Natural killer cell treated with Interleukin-12 subunit alpha and Interleukin-12 subunit beta and Interleukin-15 and Interleukin-18, amount 100 ng/mL, for 72 hours (primary cell): ENCODE measurements around the gene PCDHB2. TPM values are rescaled to one million over a fixed set of nuclear protein-coding genes. Genes with fewer than 3 reads are reported as not detected.
"Not testable (repeated sequence)": the region's sequence is repeated elsewhere in the genome, so short reads cannot be mapped to it uniquely, and the experiment has no call there.

Experiments
- ATAC-seq, 2 donors: fragments of 150-1000 bp; cut with Tn5 transposase in 1 of 2; sonication (Bioruptor Pico), chemical (Tn5 transposase) in 1 of 2; 2 replicates each; pipeline ENCODE4 v1.10.0; 2021
- DNase-seq: peaks from one replicate; pipeline ENCODE4 v3.0.0; 2022; ENCODE audit warnings: low spot score
- H3K27ac Mint-ChIP-seq, 2 donors: 1 replicate in 1 of 2; 2 replicates in 1 of 2; pipeline ENCODE4 v1.8.0; 2022; ENCODE audit warnings: mixed read lengths in 2 of 2, mild to moderate bottlenecking in 1 of 2, moderate library complexity in 1 of 2
- H3K27me3 Mint-ChIP-seq, 2 donors: 1 replicate in 1 of 2; 2 replicates in 1 of 2; pipeline ENCODE4 v1.8.0; 2022; ENCODE audit warnings: mixed read lengths in 2 of 2
- H3K36me3 Mint-ChIP-seq: one replicate; pipeline ENCODE4 v1.8.0; 2022; ENCODE audit warnings: mixed read lengths
- H3K4me1 Mint-ChIP-seq, 2 donors: 1 replicate in 1 of 2; 2 replicates in 1 of 2; pipeline ENCODE4 v1.8.0; 2022; ENCODE audit warnings: low read depth in 2 of 2, mixed read lengths in 2 of 2, mild to moderate bottlenecking in 1 of 2
- H3K4me3 Mint-ChIP-seq: one replicate; pipeline ENCODE4 v1.8.0; 2022; ENCODE audit warnings: mixed read lengths
- H3K9me3 Mint-ChIP-seq: 2 replicates; pipeline ENCODE4 v1.8.0; 2022; ENCODE audit warnings: mixed read lengths
- total RNA-seq, 2 donors: library from RNA; stranded (reverse); gene quantifications; one replicate each; pipeline ENCODE4 v1.2.3, GENCODE V29; 2022

The PCDHB2 gene
- total RNA-seq, 2 donors from 2014 or later, result not detected

DNA sequence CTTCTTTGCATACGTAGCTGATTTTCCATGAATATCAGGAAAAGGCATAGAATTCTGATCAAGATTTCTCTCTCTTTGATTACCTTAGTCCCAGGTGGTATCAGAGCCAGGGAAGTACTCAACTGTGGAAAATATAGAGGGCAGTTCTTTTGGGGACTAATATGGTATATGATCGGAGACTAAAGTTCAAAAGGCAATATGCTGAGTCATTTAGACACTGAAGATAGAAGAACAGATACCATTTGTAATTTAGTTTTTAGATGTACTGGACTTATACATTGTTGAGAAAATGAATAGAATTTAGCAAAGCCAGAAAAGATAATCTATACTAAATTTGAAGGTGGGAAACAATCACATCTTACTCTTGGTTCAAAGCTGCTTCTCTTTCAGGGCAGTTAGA, 10.9 kb downstream of the PCDHB2 start:
- ATAC-seq (no peak), DNase-seq (no peak)
- no peak overlapping the region for H3K27ac Mint-ChIP-seq

GRCh38 chr5:141119250-141119649, 24.8 kb downstream of the PCDHB2 start:
- Mint-ChIP-seq H3K27ac (no peak overlapping the region), H3K4me1 (no peaks in the 10 kb centered on the region), H3K4me3 (no peak overlapping the region)

More for the DNA sequence above, 10.9 kb downstream of the PCDHB2 start:
- H3K36me3 Mint-ChIP-seq, result peaks cover 2% of the 10 kb centered on the region
- H3K4me3 Mint-ChIP-seq, result no peak overlapping the region
- no peaks in the 10 kb centered on the region for H3K9me3 Mint-ChIP-seq
- no peaks in the 10 kb centered on the region for H3K4me1 Mint-ChIP-seq
- H3K27me3 Mint-ChIP-seq, result peaks cover 0 to 1% of the 10 kb centered on the region in 2 donors

DNA sequence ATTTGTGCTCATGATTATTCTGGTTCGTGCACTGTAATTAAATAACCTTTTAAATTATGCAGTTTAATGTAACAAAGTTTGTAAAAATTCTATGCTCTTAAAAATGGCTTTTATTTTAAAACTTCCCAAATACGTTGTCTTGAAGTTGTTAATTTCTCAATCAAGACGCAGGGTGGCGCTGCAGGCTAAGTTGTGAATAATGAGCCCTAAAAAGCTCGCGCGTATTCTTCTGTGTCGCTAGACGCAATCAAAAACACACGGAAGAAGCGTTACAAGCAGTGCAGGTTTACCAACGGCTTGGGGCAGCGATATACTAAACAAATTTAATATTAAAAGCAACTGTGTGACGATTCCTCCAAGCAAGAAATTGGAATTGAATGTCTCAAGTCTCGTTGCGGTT, 27.1 kb downstream of the PCDHB2 start, which contains the start of gene PCDHB4:
Gene PCDHB4 (plus strand): TSS at position 256 of the 400 bp plus-strand sequence. CDS start 181 bp downstream, outside the sequence.
- Mint-ChIP-seq H3K27me3 (no peaks in the 10 kb centered on the region), H3K4me1 (no peaks in the 10 kb centered on the region), H3K36me3 (peaks cover 6% of the 10 kb centered on the region), H3K27ac (no peak within 1 kb of the TSS), H3K4me3 (no peak within 1 kb of the TSS), H3K9me3 (no peaks in the 10 kb centered on the region)
- DNase-seq (no peak), ATAC-seq (no peak)

More at GRCh38 chr5:141119250-141119649, 24.8 kb downstream of the PCDHB2 start:
- no peak for DNase-seq
- H3K9me3 Mint-ChIP-seq, result peaks cover 5% of the 10 kb centered on the region
- no peak for ATAC-seq
- peaks cover 15% of the 10 kb centered on the region for H3K36me3 Mint-ChIP-seq
- H3K27me3 Mint-ChIP-seq, result no peaks in the 10 kb centered on the region

DNA sequence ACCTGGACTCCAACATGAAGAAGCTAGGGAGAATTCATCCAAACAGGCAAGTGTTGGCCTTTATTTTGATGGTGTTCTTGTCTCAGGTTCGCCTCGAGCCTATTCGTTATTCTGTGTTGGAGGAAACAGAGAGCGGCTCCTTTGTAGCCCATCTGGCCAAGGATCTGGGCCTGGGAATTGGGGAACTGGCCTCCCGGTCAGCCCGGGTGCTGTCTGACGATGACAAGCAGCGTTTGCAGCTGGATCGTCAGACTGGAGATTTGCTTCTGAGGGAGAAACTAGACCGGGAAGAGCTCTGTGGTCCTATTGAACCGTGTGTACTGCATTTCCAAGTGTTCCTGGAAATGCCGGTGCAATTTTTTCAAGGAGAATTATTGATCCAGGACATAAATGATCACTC, 27.6 kb downstream of the PCDHB2 start:
- DNase-seq, result no peak
- ATAC-seq, result no peak
- no peak overlapping the region for H3K27ac Mint-ChIP-seq
- H3K36me3 Mint-ChIP-seq, result peaks cover 6% of the 10 kb centered on the region
- no peaks in the 10 kb centered on the region for H3K4me1 Mint-ChIP-seq
- H3K4me3 Mint-ChIP-seq, result no peak overlapping the region
- no peaks in the 10 kb centered on the region for H3K9me3 Mint-ChIP-seq
- H3K27me3 Mint-ChIP-seq, result no peaks in the 10 kb centered on the region

- H3K36me3 Mint-ChIP-seq, DNase-seq, H3K27me3 Mint-ChIP-seq, ATAC-seq, H3K27ac Mint-ChIP-seq, H3K9me3 Mint-ChIP-seq, H3K4me1 Mint-ChIP-seq, H3K4me3 Mint-ChIP-seq: not testable (repeated sequence)
Observed at GRCh38 chr5:141123396-141124135, 29.2 kb downstream of the PCDHB2 start.

- ATAC-seq, result no peak
- H3K9me3 Mint-ChIP-seq, result peaks cover 3% of the 10 kb centered on the region
- H3K27ac Mint-ChIP-seq, result no peak overlapping the region
- no peaks in the 10 kb centered on the region for H3K4me1 Mint-ChIP-seq
- no peak for DNase-seq
- H3K27me3 Mint-ChIP-seq, result no peaks in the 10 kb centered on the region
- no peak overlapping the region for H3K4me3 Mint-ChIP-seq
- H3K36me3 Mint-ChIP-seq, result peaks cover 6% of the 10 kb centered on the region
Observed at GRCh38 chr5:141127305-141127704, 32.9 kb downstream of the PCDHB2 start.

GRCh38 chr5:141135030-141135717, 40.8 kb downstream of the PCDHB2 start, which contains the start of gene PCDHB5:
TSS of gene PCDHB5 (plus strand) at chr5:141135206. CDS start at chr5:141135435, 229 bp downstream.
- Mint-ChIP-seq H3K27me3 (peaks cover 0 to 14% of the 10 kb centered on the region in 2 donors), H3K36me3 (peaks cover 13% of the 10 kb centered on the region), H3K9me3 (peaks cover 15% of the 10 kb centered on the region), H3K4me3 (peak within 1 kb of the TSS; percentile 34), H3K27ac (no peak within 1 kb of the TSS), H3K4me1 (peaks cover 0 to 3% of the 10 kb centered on the region in 2 donors)
- DNase-seq, result no peak
- no peak for ATAC-seq

DNA sequence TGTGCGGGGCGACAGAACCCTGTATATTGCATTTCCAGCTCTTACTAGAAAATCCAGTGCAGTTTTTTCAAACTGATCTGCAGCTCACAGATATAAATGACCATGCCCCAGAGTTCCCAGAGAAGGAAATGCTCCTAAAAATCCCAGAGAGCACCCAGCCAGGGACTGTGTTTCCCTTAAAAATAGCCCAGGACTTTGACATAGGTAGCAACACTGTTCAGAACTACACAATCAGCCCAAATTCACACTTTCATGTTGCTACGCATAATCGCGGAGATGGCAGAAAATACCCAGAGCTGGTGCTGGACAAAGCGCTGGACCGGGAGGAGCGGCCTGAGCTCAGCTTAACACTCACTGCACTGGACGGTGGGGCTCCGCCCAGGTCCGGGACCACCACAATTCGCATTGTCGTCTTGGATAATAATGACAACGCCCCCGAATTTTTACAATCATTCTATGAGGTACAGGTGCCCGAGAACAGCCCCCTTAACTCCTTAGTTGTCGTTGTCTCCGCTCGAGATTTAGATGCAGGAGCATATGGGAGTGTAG, 41.4 kb downstream of the PCDHB2 start:
- peaks cover 0 to 3% of the 10 kb centered on the region in 2 donors for H3K4me1 Mint-ChIP-seq
- DNase-seq, result no peak
- no peak for ATAC-seq
- H3K27ac Mint-ChIP-seq, result no peak overlapping the region
- peaks cover 15% of the 10 kb centered on the region for H3K9me3 Mint-ChIP-seq
- peaks cover 13% of the 10 kb centered on the region for H3K36me3 Mint-ChIP-seq
- peaks cover 0 to 14% of the 10 kb centered on the region in 2 donors for H3K27me3 Mint-ChIP-seq
- H3K4me3 Mint-ChIP-seq, result no peak overlapping the region

DNA sequence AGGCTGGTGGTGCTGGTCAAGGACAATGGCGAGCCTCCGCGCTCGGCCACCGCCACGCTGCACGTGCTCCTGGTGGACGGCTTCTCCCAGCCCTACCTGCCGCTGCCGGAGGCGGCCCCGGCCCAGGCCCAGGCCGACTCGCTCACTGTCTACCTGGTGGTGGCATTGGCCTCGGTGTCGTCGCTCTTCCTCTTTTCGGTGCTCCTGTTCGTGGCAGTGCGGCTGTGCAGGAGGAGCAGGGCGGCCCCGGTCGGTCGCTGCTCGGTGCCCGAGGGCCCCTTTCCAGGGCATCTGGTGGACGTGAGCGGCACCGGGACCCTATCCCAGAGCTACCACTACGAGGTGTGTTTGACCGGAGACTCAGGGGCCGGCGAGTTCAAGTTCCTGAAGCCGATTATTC, 42.9 kb downstream of the PCDHB2 start:
- ATAC-seq, H3K27ac Mint-ChIP-seq: not testable (repeated sequence)

More for the DNA sequence above, 42.9 kb downstream of the PCDHB2 start:
- peaks cover 20% of the 10 kb centered on the region for H3K36me3 Mint-ChIP-seq
- H3K9me3 Mint-ChIP-seq, result peaks cover 18% of the 10 kb centered on the region
- H3K4me1 Mint-ChIP-seq, H3K4me3 Mint-ChIP-seq, DNase-seq: not testable (repeated sequence)
- peaks cover 0 to 23% of the 10 kb centered on the region in 2 donors for H3K27me3 Mint-ChIP-seq

Other genes with a start within 250 kb of the PCDHB2 start
- gene PCDHA9, start 246.2 kb upstream of the PCDHB2 start, total RNA-seq, result not detected
- not detected for gene PCDHA10, start 238.7 kb upstream of the PCDHB2 start, total RNA-seq
- gene PCDHA11, start 225.7 kb upstream of the PCDHB2 start, total RNA-seq, result not detected
- gene PCDHA12, start 219.3 kb upstream of the PCDHB2 start, total RNA-seq, result not detected
- not detected for gene PCDHA13, start 212.5 kb upstream of the PCDHB2 start, total RNA-seq
- not detected for gene PCDHAC1, start 168.3 kb upstream of the PCDHB2 start, total RNA-seq
- gene PCDHAC2, start 128.1 kb upstream of the PCDHB2 start, total RNA-seq, result not detected
- gene PCDHB1, start 43.2 kb upstream of the PCDHB2 start, total RNA-seq, result not detected
- gene PCDHB3, start 5.9 kb downstream of the PCDHB2 start, total RNA-seq, result not detected
- not detected for gene PCDHB4, start 27.2 kb downstream of the PCDHB2 start, total RNA-seq
- gene PCDHB5, start 40.6 kb downstream of the PCDHB2 start, total RNA-seq, result not detected
- gene PCDHB6, start 55.4 kb downstream of the PCDHB2 start, total RNA-seq, result not detected
- not detected for gene PCDHB7, start 78.0 kb downstream of the PCDHB2 start, total RNA-seq
- not detected for gene PCDHB8, start 83.2 kb downstream of the PCDHB2 start, total RNA-seq
- gene PCDHB16, start 87.8 kb downstream of the PCDHB2 start, total RNA-seq, result not detected
- gene PCDHB9, start 92.5 kb downstream of the PCDHB2 start, total RNA-seq, result under 1 TPM in 1 of 2 donors, not detected in 1; 0.17 TPM
- not detected for gene PCDHB10, start 97.7 kb downstream of the PCDHB2 start, total RNA-seq
- gene PCDHB11, start 105.0 kb downstream of the PCDHB2 start, total RNA-seq, result not detected
- not detected for gene PCDHB12, start 114.1 kb downstream of the PCDHB2 start, total RNA-seq
- gene PCDHB13, start 119.3 kb downstream of the PCDHB2 start, total RNA-seq, result under 1 TPM in 1 of 2 donors, not detected in 1; 0.10 TPM
- not detected for gene PCDHB14, start 128.7 kb downstream of the PCDHB2 start, total RNA-seq
- gene PCDHB15, start 150.8 kb downstream of the PCDHB2 start, total RNA-seq, result not detected
- 1 to 10 TPM in 1 of 2 donors, under 1 TPM in 1; 0.67 to 2.2 TPM for gene SLC25A2, start 209.4 kb downstream of the PCDHB2 start, total RNA-seq
- gene TAF7, start 226.2 kb downstream of the PCDHB2 start, total RNA-seq, result 10 to 100 TPM; 52.5 to 63.5 TPM
- gene PCDHGA1, start 235.9 kb downstream of the PCDHB2 start, total RNA-seq, result under 1 TPM in 1 of 2 donors, not detected in 1; 0.07 TPM
- not detected for gene PCDHGA2, start 244.1 kb downstream of the PCDHB2 start, total RNA-seq
- gene PCDHGA3, start 249.2 kb downstream of the PCDHB2 start, total RNA-seq, result not detected